Kidney (tissue), 14 donors: ENCODE results near the gene POU4F1. TPM values are rescaled to one million over a fixed set of nuclear protein-coding genes. Genes with fewer than 3 reads are reported as not detected.

Source experiments
- DNase-seq, 5 donors: peaks; one replicate each; pipeline ENCODE4 v3.0.0-alpha.2; 2013 to 2020
- FAIRE-seq: peaks from 2 replicates; lab custom pipeline; 2012; peaks lifted over from hg19 to GRCh38; lab: Jason Lieb, UNC
- H3K27ac ChIP-seq, 2 donors: one replicate each; pipeline ENCODE4 v1.7.0; 2013; ENCODE audit warnings: low read depth in 2 of 2, low read length in 2 of 2, inconsistent platforms in 1 of 2
- H3K27me3 ChIP-seq: one replicate; pipeline ENCODE4 v1.7.1; 2013; ENCODE audit warnings: low read length, inconsistent platforms; ENCODE audit not compliant: control insufficient read depth, insufficient read depth
- H3K36me3 ChIP-seq, 3 donors: one replicate each; pipeline versions ENCODE4 v1.7.0 to v1.7.1; 2013; ENCODE audit warnings: low read length in 3 of 3, control low read depth in 1 of 3, inconsistent platforms in 1 of 3; ENCODE audit not compliant: insufficient read depth in 3 of 3, control insufficient read depth in 2 of 3
- H3K4me1 ChIP-seq, 3 donors: one replicate each; pipeline versions ENCODE4 v1.7.0 to v1.7.1; 2013; ENCODE audit warnings: low read length in 3 of 3, inconsistent platforms in 1 of 3, low read depth in 1 of 3; ENCODE audit not compliant: control insufficient read depth in 2 of 3, insufficient read depth in 2 of 3
- H3K4me3 ChIP-seq, 3 donors: one replicate each; pipeline versions ENCODE4 v1.7.0 to v1.8.1; 2013; ENCODE audit warnings: low read length in 3 of 3, control low read depth in 1 of 3, inconsistent platforms in 1 of 3
- H3K9ac ChIP-seq, 3 donors: one replicate each; pipeline versions ENCODE4 v1.7.0 to v1.7.1; 2013; ENCODE audit warnings: low read length in 3 of 3, control low read depth in 1 of 3, inconsistent platforms in 1 of 3
- H3K9me3 ChIP-seq, 3 donors: one replicate each; pipeline versions ENCODE4 v1.7.0 to v1.7.1; 2013; ENCODE audit warnings: low read length in 3 of 3, control low read depth in 1 of 3, inconsistent platforms in 1 of 3; ENCODE audit not compliant: control insufficient read depth in 2 of 3, insufficient read depth in 1 of 3
- CTCF ChIP-seq: IDR thresholded peaks from 3 replicates; pipeline ENCODE4 v1.5.1; 2012; ENCODE audit warnings: mild to moderate bottlenecking, moderate library complexity, borderline replicate concordance; ENCODE audit not compliant: insufficient read depth; ENCODE audit errors: extremely low read depth
- intact Hi-C: fragments of 100-400 bp; cut with DNase I; formaldehyde crosslinking; loops from one replicate; pipeline ENCODE4 v1.11.1; 2022
- polyA plus RNA-seq: library from polyadenylated mRNA; stranded (reverse); fragments of 350-450 nt; fragmentation: Illumina TruSeq; extraction: RNeasy Lipid Tissue Mini Kit (QIAGEN cat#74804); gene quantifications from one replicate; pipeline ENCODE4 v1.2.3, GENCODE V29; 2014; ENCODE audit warnings: low read depth, low replicate concordance; ENCODE audit not compliant: insufficient read depth
- total RNA-seq: library from RNA; stranded (reverse); fragmentation: NEBNext Ultra II Directional; extraction: Animal tissue kit (Norgen Biotek cat#: 25700); gene quantifications from one replicate; pipeline ENCODE4 v1.2.1, GENCODE V29; 2021
- donor health status: control.
- donor health status: control.
- donor health status: control.
- donor health status: control.
- donor health status: control.
- donor health status: DM: yes; HTN: yes; CAD: no.
- donor health status: Normal renal cell carcinoma (clear cell type).

The POU4F1 gene
- total and polyA plus RNA-seq, 2 donors from 2014 or later: not detected

GRCh38 chr13:78601874-78602560, 1.3 kb downstream of the POU4F1 start:
- H3K9me3 ChIP-seq: no peaks in the 10 kb centered on the region
- H3K27me3 ChIP-seq: peaks cover 87% of the 10 kb centered on the region
- no peaks in the 10 kb centered on the region for H3K36me3 ChIP-seq
- peaks cover 0 to 14% (median 0%) of the 10 kb centered on the region in 3 donors for H3K4me1 ChIP-seq
- H3K4me3 ChIP-seq: no peak overlapping the region
- DNase-seq: peak in 1 of 5 donors; percentile 59
- no peak for FAIRE-seq
- no peak overlapping the region for H3K9ac ChIP-seq
- no peak overlapping the region for H3K27ac ChIP-seq
- no peak for TF ChIP-seq CTCF
- intact Hi-C loops: no loop called here

GRCh38 chr13:78601124-78601873, 2.1 kb downstream of the POU4F1 start:
- FAIRE-seq: no peak
- H3K27me3 ChIP-seq: peaks cover 83% of the 10 kb centered on the region
- no peak overlapping the region for H3K9ac ChIP-seq
- DNase-seq: peak in 1 of 5 donors; percentile 60
- no peak overlapping the region for H3K27ac ChIP-seq
- no peak overlapping the region for H3K4me3 ChIP-seq
- no peak for TF ChIP-seq CTCF
- no peaks in the 10 kb centered on the region for H3K9me3 ChIP-seq
- H3K36me3 ChIP-seq: no peaks in the 10 kb centered on the region
- intact Hi-C loops: no loop called here
- peaks cover 0 to 14% (median 0%) of the 10 kb centered on the region in 3 donors for H3K4me1 ChIP-seq

GRCh38 chr13:78600280-78600883, 3.0 kb downstream of the POU4F1 start:
- H3K4me1 ChIP-seq: peaks cover 0 to 14% (median 0%) of the 10 kb centered on the region in 3 donors
- TF ChIP-seq CTCF: no peak
- DNase-seq (no peak), FAIRE-seq (no peak)
- no peak overlapping the region for H3K4me3 ChIP-seq
- intact Hi-C loops: no loop called here
- H3K27ac ChIP-seq: no peak overlapping the region
- no peaks in the 10 kb centered on the region for H3K9me3 ChIP-seq
- H3K27me3 ChIP-seq: peaks cover 78% of the 10 kb centered on the region
- no peaks in the 10 kb centered on the region for H3K36me3 ChIP-seq
- no peak overlapping the region for H3K9ac ChIP-seq
